ENCODE measurements around the gene LRMDA.

GRCh38 chr10:76274933-76275332 is 843.5 kb downstream of the LRMDA start:
- TF ChIP-seq POLR2A (IDR thresholded peaks at IDR 0.05): no peak
- TF ChIP-seq CTCF (IDR thresholded peaks at IDR 0.05): no peak
